OCI-LY1 (cell line): ENCODE data around the gene BZW1.
"Not testable (repeated sequence)": the region's sequence is repeated elsewhere in the genome, so short reads cannot be mapped to it uniquely, and the experiment has no call there.

Source experiments
- CTCF ChIP-seq: fragments of 200-600 bp; sonication (generic), shearing (Covaris generic); IDR thresholded peaks from 2 replicates; pipeline ENCODE4 v1.5.1; 2017; ENCODE audit warnings: mild to moderate bottlenecking, antibody characterized with exemption, low read length, moderate library complexity, mixed read lengths
- EZH2 ChIP-seq: fragments of 200-600 bp; sonication (generic), shearing (Covaris generic); IDR thresholded peaks from 2 replicates; pipeline ENCODE4 v1.8.0; 2017; ENCODE audit warnings: borderline replicate concordance, mixed run types, mild to moderate bottlenecking, antibody characterized with exemption, low read length, moderate library complexity, mixed read lengths

- TF ChIP-seq CTCF, EZH2: not testable (repeated sequence)
Observed at GRCh38 chr2:200801431-200801830, 10.3 kb upstream of the BZW1 start.
